ENCODE data around the gene RNF6.

The RNF6 gene

GRCh38 chr13:26221721-26222519 is at the start of gene RNF6:
Gene RNF6, minus strand, starts transcription at chr13:26222314. Its CDS starts 2,665 bp downstream, at chr13:26219649.
- Histone ChIP-seq H3K9ac (ENCODE audit: low read length in 2 of 2) (peak within 1 kb of the TSS; percentile 79 to 96), H3K27me3 (ENCODE audit: control insufficient read depth in 1 of 2, insufficient read depth in 2 of 2, low read length in 2 of 2) (no peaks in the 10 kb centered on the region), H3K27ac (ENCODE audit: low read length) (peak within 1 kb of the TSS; percentile 92), H3K9me3 (ENCODE audit: control insufficient read depth in 2 of 2, low read length in 2 of 2) (no peaks in the 10 kb centered on the region), H3K4me3 (ENCODE audit: low read length in 2 of 2) (peak within 1 kb of the TSS; percentile 71 to 94), H3K36me3 (ENCODE audit: control insufficient read depth in 2 of 2, insufficient read depth in 2 of 2, low read length in 2 of 2) (peaks cover 16 to 21% of the 10 kb centered on the region in 2 donors), H3K4me1 (ENCODE audit: control insufficient read depth, insufficient read depth, low read length) (peaks cover 12% of the 10 kb centered on the region)

GRCh38 chr13:26270707-26271106 is 48.6 kb upstream of the RNF6 start:
- H3K9me3 ChIP-seq (ENCODE audit: control insufficient read depth in 2 of 2, low read length in 2 of 2) = no peaks in the 10 kb centered on the region
- peaks cover 3% of the 10 kb centered on the region for H3K4me1 ChIP-seq (ENCODE audit: control insufficient read depth, insufficient read depth, low read length)
- H3K36me3 ChIP-seq (ENCODE audit: control insufficient read depth in 2 of 2, insufficient read depth in 2 of 2, low read length in 2 of 2) = no peaks in the 10 kb centered on the region
- H3K9ac ChIP-seq (ENCODE audit: low read length in 2 of 2) = no peak overlapping the region
- no peak overlapping the region for H3K27ac ChIP-seq (ENCODE audit: low read length)
- no peaks in the 10 kb centered on the region for H3K27me3 ChIP-seq (ENCODE audit: control insufficient read depth in 1 of 2, insufficient read depth in 2 of 2, low read length in 2 of 2)
- no peak overlapping the region for H3K4me3 ChIP-seq (ENCODE audit: low read length in 2 of 2)

- no peak overlapping the region for H3K4me3 ChIP-seq (ENCODE audit: low read length in 2 of 2)
- H3K4me1 ChIP-seq (ENCODE audit: control insufficient read depth, insufficient read depth, low read length) = peaks cover 3% of the 10 kb centered on the region
- no peak overlapping the region for H3K9ac ChIP-seq (ENCODE audit: low read length in 2 of 2)
- H3K27me3 ChIP-seq (ENCODE audit: control insufficient read depth in 1 of 2, insufficient read depth in 2 of 2, low read length in 2 of 2) = no peaks in the 10 kb centered on the region
- no peaks in the 10 kb centered on the region for H3K36me3 ChIP-seq (ENCODE audit: control insufficient read depth in 2 of 2, insufficient read depth in 2 of 2, low read length in 2 of 2)
- no peaks in the 10 kb centered on the region for H3K9me3 ChIP-seq (ENCODE audit: control insufficient read depth in 2 of 2, low read length in 2 of 2)
- H3K27ac ChIP-seq (ENCODE audit: low read length) = no peak overlapping the region
These were observed 44.2 kb upstream of the RNF6 start for GRCh38 chr13:26266311-26266710.

- Histone ChIP-seq H3K4me3 (ENCODE audit: low read length in 2 of 2) (no peak overlapping the region), H3K9me3 (ENCODE audit: control insufficient read depth in 2 of 2, low read length in 2 of 2) (no peaks in the 10 kb centered on the region), H3K36me3 (ENCODE audit: control insufficient read depth in 2 of 2, insufficient read depth in 2 of 2, low read length in 2 of 2) (no peaks in the 10 kb centered on the region), H3K27ac (ENCODE audit: low read length) (no peak overlapping the region), H3K4me1 (ENCODE audit: control insufficient read depth, insufficient read depth, low read length) (no peaks in the 10 kb centered on the region), H3K27me3 (ENCODE audit: control insufficient read depth in 1 of 2, insufficient read depth in 2 of 2, low read length in 2 of 2) (no peaks in the 10 kb centered on the region), H3K9ac (ENCODE audit: low read length in 2 of 2) (no peak overlapping the region)
These were observed 40.0 kb upstream of the RNF6 start for GRCh38 chr13:26262156-26262555.

- H3K4me3 ChIP-seq (ENCODE audit: low read length in 2 of 2) = no peak overlapping the region
- no peaks in the 10 kb centered on the region for H3K4me1 ChIP-seq (ENCODE audit: control insufficient read depth, insufficient read depth, low read length)
- H3K9me3 ChIP-seq (ENCODE audit: control insufficient read depth in 2 of 2, low read length in 2 of 2) = no peaks in the 10 kb centered on the region
- H3K36me3 ChIP-seq (ENCODE audit: control insufficient read depth in 2 of 2, insufficient read depth in 2 of 2, low read length in 2 of 2) = no peaks in the 10 kb centered on the region
- no peak overlapping the region for H3K27ac ChIP-seq (ENCODE audit: low read length)
- H3K27me3 ChIP-seq (ENCODE audit: control insufficient read depth in 1 of 2, insufficient read depth in 2 of 2, low read length in 2 of 2) = no peaks in the 10 kb centered on the region
- H3K9ac ChIP-seq (ENCODE audit: low read length in 2 of 2) = no peak overlapping the region
These were observed 37.5 kb upstream of the RNF6 start for GRCh38 chr13:26259634-26260033.

- Histone ChIP-seq H3K9me3 (ENCODE audit: control insufficient read depth in 2 of 2, low read length in 2 of 2) (no peaks in the 10 kb centered on the region), H3K27ac (ENCODE audit: low read length) (no peak overlapping the region), H3K4me3 (ENCODE audit: low read length in 2 of 2) (peak overlapping the region in 1 of 2 donors; percentile 23), H3K4me1 (ENCODE audit: control insufficient read depth, insufficient read depth, low read length) (no peaks in the 10 kb centered on the region), H3K9ac (ENCODE audit: low read length in 2 of 2) (peak overlapping the region in 1 of 2 donors; percentile 46), H3K27me3 (ENCODE audit: control insufficient read depth in 1 of 2, insufficient read depth in 2 of 2, low read length in 2 of 2) (no peaks in the 10 kb centered on the region), H3K36me3 (ENCODE audit: control insufficient read depth in 2 of 2, insufficient read depth in 2 of 2, low read length in 2 of 2) (no peaks in the 10 kb centered on the region)
These were observed 34.9 kb upstream of the RNF6 start for GRCh38 chr13:26257049-26257448.

GRCh38 chr13:26255691-26256277 is 33.7 kb upstream of the RNF6 start:
- Histone ChIP-seq H3K9ac (ENCODE audit: low read length in 2 of 2) (peak overlapping the region; percentile 74 to 86), H3K4me3 (ENCODE audit: low read length in 2 of 2) (peak overlapping the region; percentile 86 to 90)

GRCh38 chr13:26255115-26255514 is 33.0 kb upstream of the RNF6 start:
- H3K27ac ChIP-seq (ENCODE audit: low read length) = peak overlapping the region; percentile 80
- peak overlapping the region; percentile 86 to 90 for H3K4me3 ChIP-seq (ENCODE audit: low read length in 2 of 2)

More at GRCh38 chr13:26255691-26256277, 33.7 kb upstream of the RNF6 start:
- Histone ChIP-seq H3K36me3 (ENCODE audit: control insufficient read depth in 2 of 2, insufficient read depth in 2 of 2, low read length in 2 of 2) (no peaks in the 10 kb centered on the region), H3K27ac (ENCODE audit: low read length) (no peak overlapping the region), H3K27me3 (ENCODE audit: control insufficient read depth in 1 of 2, insufficient read depth in 2 of 2, low read length in 2 of 2) (no peaks in the 10 kb centered on the region), H3K4me1 (ENCODE audit: control insufficient read depth, insufficient read depth, low read length) (no peaks in the 10 kb centered on the region), H3K9me3 (ENCODE audit: control insufficient read depth in 2 of 2, low read length in 2 of 2) (no peaks in the 10 kb centered on the region)

GRCh38 chr13:26254583-26255111 is 32.5 kb upstream of the RNF6 start:
- Histone ChIP-seq H3K36me3 (ENCODE audit: control insufficient read depth in 2 of 2, insufficient read depth in 2 of 2, low read length in 2 of 2) (no peaks in the 10 kb centered on the region), H3K9ac (ENCODE audit: low read length in 2 of 2) (peak overlapping the region; percentile 74 to 86), H3K27ac (ENCODE audit: low read length) (peak overlapping the region; percentile 80), H3K27me3 (ENCODE audit: control insufficient read depth in 1 of 2, insufficient read depth in 2 of 2, low read length in 2 of 2) (no peaks in the 10 kb centered on the region), H3K9me3 (ENCODE audit: control insufficient read depth in 2 of 2, low read length in 2 of 2) (no peaks in the 10 kb centered on the region), H3K4me3 (ENCODE audit: low read length in 2 of 2) (peak overlapping the region; percentile 86 to 90), H3K4me1 (ENCODE audit: control insufficient read depth, insufficient read depth, low read length) (no peaks in the 10 kb centered on the region)

More at GRCh38 chr13:26255115-26255514, 33.0 kb upstream of the RNF6 start:
- Histone ChIP-seq H3K36me3 (ENCODE audit: control insufficient read depth in 2 of 2, insufficient read depth in 2 of 2, low read length in 2 of 2) (no peaks in the 10 kb centered on the region), H3K9me3 (ENCODE audit: control insufficient read depth in 2 of 2, low read length in 2 of 2) (no peaks in the 10 kb centered on the region), H3K27me3 (ENCODE audit: control insufficient read depth in 1 of 2, insufficient read depth in 2 of 2, low read length in 2 of 2) (no peaks in the 10 kb centered on the region), H3K9ac (ENCODE audit: low read length in 2 of 2) (peak overlapping the region; percentile 74 to 86), H3K4me1 (ENCODE audit: control insufficient read depth, insufficient read depth, low read length) (no peaks in the 10 kb centered on the region)

GRCh38 chr13:26253787-26254582 is 31.9 kb upstream of the RNF6 start, which contains the start of gene CDK8:
Gene CDK8, plus strand, starts transcription at chr13:26254129. Its CDS starts 513 bp downstream, at chr13:26254642.
- H3K27me3 ChIP-seq (ENCODE audit: control insufficient read depth in 1 of 2, insufficient read depth in 2 of 2, low read length in 2 of 2) = no peaks in the 10 kb centered on the region
- peak within 1 kb of the TSS; percentile 80 for H3K27ac ChIP-seq (ENCODE audit: low read length)
- H3K9ac ChIP-seq (ENCODE audit: low read length in 2 of 2) = peak within 1 kb of the TSS; percentile 74 to 86
- H3K4me1 ChIP-seq (ENCODE audit: control insufficient read depth, insufficient read depth, low read length) = no peaks in the 10 kb centered on the region
- H3K4me3 ChIP-seq (ENCODE audit: low read length in 2 of 2) = peak within 1 kb of the TSS; percentile 86 to 90
- H3K36me3 ChIP-seq (ENCODE audit: control insufficient read depth in 2 of 2, insufficient read depth in 2 of 2, low read length in 2 of 2) = no peaks in the 10 kb centered on the region
- no peaks in the 10 kb centered on the region for H3K9me3 ChIP-seq (ENCODE audit: control insufficient read depth in 2 of 2, low read length in 2 of 2)

All from stomach smooth muscle (tissue), 2 donors.